NCI-H2107 treated with DMSO at 0.1 percent for 48 hours (cell line): ENCODE measurements around the gene HCN2.
"Not testable (repeated sequence)": the region's sequence is repeated elsewhere in the genome, so short reads cannot be mapped to it uniquely, and the experiment has no call there.

Experiments used
- DNase-seq: peaks from one replicate; lab custom pipeline; 2025; ENCODE audit not compliant: unreplicated experiment; lab: John Stamatoyannopoulos, UW

Gene HCN2

DNA sequence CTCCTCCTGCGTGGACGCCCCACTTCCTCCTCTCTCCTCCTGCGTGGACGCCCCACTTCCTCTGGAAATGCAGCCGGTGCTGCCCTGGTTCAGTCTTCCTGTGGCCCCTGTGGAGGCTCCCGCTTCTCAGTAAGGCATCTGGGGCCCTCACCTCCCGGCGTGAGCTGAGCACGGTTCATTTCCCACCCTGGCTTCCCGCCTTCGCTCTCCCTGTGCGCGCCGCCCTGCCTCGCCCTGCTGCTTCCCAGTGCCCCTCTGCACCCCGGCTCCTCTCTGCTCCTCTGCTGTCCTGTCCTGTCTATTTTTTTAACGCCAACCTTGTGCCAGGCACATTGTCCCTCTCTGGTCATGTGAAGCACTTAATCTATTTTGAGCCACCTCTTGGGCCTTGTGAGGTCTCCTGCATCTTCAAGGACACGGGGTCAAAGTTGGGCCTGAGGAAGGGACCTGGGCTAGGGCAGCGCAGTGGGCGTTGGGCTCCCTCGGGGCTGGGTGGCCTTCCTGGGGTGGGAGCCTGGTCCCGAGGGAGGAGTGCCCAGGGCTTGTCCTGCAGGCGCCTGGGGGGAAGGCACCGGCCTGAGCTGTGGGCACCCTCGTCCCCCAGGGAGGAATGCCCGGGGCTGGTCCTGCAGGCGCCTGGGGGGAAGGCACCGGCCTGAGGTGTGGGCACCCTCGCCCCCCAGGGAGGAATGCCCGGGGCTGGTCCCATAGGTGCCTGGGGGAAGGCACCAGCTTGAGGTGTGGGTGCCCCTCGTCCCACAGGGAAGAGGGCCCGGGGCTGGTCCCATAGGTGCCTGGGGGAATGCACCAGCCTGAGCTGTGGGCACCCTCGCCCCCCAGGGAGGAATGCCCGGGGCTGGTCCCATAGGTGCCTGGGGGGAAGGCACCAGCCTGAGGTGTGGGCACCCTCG lies 13.0 kb downstream of the HCN2 start:
- no peak for DNase-seq

DNA sequence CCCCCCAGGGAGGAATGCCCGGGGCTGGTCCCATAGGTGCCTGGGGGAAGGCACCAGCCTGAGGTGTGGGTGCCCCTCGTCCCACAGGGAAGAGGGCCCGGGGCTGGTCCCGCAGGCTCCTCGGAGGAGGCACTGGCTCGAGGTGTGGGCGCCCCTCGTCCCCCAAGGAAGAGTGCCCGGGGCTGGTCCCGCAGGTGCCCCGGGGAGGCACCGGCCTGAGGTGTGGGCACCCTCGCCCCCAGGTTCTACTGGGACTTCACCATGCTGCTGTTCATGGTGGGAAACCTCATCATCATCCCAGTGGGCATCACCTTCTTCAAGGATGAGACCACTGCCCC lies 13.6 kb downstream of the HCN2 start:
- DNase-seq, result not testable (repeated sequence)

DNA sequence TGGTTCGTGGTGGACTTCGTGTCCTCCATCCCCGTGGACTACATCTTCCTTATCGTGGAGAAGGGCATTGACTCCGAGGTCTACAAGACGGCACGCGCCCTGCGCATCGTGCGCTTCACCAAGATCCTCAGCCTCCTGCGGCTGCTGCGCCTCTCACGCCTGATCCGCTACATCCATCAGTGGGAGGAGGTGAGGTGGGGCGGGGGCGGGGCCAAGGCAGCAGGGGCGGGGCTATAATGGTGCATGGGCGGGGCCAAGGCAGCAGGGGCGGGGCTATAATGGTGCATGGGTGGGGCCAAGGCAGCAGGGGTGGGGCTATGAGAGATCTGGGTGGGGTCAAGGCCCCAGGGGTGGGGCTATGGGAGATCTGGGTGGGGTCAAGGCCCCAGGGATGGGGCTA lies 14.1 kb downstream of the HCN2 start:
- not testable (repeated sequence) for DNase-seq

DNA sequence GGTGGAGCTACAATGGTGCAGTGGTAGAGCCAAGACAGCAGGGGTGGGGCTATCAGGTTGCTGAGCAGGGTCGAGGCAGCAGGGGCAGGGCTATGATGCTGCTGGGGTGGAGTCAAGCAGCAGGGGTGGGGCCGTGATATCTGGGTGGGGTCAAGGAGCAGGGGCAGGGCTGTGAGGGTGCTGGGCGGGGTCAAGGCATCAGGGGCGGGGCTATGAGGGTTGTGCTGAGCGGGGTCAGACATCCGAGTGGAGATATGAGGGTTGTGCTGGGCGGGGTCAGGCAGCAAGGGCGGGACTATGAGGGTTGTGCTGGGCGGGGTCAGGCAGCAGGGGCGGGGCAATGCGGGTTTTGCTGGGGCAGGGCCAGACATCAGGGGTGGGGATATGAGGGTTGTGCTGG lies 14.7 kb downstream of the HCN2 start:
- no peak for DNase-seq

DNA sequence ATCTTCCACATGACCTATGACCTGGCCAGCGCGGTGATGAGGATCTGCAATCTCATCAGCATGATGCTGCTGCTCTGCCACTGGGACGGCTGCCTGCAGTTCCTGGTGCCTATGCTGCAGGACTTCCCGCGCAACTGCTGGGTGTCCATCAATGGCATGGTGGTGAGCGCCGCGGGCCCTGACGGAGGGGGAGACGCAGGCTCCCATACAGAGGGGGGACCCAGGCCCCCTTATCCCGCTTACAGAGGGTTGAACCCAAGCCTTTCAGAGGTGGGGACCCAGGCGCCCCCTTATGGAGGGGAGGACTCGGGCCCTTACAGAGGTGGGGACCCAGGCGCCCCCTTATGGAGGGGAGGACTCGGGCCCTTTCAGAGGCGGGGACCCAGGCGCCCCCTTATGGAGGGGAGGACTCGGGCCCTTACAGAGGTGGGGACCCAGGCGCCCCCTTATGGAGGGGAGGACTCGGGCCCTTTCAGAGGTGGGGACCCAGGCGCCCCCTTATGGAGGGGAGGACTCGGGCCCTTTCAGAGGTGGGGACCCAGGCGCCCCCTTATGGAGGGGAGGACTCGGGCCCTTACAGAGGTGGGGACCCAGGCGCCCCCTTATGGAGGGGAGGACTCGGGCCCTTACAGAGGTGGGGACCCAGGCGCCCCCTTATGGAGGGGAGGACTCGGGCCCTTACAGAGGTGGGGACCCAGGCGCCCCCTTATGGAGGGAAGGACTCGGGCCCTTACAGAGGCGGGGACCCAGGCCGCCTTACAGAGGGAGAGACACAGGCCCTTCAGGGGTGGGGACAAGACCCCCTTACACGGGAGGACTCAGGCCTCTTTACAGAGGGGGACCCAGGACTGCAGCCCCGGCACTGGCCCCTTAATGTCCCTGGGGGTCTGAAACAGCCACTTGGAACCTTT lies 15.6 kb downstream of the HCN2 start:
- DNase-seq, result not testable (repeated sequence)

DNA sequence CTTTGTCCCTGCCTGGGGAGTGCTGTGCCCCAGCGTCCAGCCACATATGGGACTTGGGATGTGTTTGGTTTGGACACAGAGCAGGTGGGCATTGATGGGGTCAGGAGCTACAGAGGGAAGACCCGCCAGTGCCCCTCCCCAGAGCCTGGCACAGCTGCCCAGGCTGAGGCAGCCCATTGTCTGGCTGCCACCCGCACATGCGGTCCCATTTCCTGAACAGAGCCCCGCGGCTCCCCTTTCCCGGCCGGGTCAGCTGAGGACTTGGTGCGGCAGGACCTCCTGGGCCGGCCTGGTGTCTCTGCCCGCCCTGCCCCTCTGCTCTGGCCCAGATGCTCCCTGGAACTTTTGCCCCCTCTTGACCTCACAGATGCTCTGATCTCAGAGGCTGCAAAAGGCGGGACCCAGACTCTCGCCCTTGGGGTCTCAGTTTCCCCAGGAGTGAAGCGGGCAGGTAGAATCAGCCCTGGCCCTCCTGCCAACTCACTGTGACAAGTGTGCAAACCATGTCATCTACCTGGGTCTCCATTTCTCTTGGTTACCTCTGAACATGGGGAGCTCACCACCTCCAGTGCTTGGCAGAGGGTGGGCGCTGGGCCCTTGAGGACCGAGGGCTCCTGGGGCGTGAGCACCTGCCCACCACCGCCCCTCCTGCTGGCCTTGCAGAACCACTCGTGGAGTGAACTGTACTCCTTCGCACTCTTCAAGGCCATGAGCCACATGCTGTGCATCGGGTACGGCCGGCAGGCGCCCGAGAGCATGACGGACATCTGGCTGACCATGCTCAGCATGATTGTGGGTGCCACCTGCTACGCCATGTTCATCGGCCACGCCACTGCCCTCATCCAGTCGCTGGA lies 17.8 kb downstream of the HCN2 start:
- DNase-seq, result no peak

DNA sequence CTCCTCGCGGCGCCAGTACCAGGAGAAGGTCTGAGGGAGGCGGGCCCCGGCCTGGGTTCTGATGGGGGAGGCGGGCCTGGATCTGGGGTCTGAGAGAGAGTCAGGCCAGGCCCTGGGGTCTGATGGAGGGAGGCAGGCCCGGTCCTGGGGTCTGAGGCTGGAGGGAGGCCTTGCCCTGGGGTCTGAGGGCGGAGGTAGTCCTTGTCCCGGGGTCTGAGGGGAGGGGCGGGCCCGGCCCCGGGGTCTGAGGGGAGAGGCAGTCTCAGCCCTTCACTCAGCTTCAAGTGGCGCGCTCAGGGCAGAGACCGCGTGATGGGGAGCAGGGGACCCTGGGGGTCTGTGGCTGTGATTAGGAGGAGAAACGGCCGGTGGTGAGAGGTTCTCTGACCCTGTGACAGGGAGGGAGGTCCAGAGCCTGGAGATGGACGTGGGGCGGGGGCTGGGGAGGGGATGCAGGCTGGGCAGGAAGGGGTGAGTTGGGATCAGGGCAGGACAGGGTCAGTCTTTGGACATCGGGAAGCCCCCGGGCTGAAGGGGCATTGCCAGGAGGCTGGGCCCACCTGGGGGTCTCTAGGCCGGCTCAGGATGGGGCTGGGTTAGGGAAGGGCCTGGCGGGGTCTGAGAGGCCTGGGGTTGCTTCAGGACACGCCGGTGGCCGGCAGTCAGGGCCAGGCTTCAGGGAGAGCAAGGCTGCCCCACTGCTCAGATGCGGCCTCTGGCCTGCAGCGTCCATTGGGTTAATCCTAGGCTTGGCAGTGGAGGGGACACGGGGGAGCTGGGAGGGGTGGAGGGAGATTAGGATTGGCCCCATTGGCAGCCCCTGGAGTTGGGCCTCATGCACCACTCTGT lies 18.7 kb downstream of the HCN2 start:
- DNase-seq, result no peak

DNA sequence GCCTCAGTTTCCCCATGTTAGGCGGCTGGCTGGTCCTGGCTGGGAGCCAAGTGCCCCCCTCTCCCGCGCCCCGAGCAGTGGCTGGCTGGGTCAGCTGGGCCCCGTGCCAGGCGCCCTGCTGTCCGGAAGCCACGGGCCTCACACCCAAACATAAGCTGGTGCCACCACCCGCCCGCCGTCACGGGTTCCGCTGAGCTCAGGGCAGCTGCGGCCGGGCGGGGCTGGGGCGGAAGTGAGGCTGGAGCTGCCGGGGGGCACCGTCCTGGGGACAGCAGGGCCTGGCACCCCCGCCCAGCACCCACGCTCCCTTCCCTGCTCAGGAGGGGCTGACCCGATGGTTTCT lies 19.3 kb downstream of the HCN2 start:
- no peak for DNase-seq

DNA sequence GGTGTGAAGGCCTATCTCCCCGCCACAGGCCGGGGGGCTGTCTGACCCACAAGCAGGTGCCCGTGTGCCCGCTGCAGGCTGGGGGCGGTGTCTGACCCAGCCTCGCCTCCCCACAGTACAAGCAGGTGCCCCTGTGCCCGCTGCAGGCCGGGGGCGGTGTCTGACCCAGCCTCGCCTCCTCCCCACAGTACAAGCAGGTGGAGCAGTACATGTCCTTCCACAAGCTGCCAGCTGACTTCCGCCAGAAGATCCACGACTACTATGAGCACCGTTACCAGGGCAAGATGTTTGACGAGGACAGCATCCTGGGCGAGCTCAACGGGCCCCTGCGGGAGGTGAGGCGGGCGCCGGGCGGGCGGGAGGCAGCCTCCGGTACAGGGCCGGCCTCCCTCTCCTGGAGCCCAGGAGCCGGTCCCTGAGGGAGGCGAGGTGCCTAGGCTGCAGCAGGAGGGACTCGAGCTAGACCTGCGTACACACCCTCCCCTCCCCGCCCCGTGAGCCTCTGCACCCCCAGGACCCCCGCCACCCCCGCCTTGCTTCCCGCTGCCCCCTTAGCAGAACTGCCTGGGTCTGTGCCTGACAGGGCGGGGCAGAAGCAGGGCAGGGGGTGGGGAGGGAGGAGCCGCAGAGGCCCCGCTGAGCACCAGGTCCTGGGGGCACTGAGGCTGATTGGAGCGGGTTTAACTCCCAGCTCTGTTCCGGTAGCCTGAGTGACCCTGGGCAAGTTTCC lies 20.6 kb downstream of the HCN2 start:
- DNase-seq, result no peak

DNA sequence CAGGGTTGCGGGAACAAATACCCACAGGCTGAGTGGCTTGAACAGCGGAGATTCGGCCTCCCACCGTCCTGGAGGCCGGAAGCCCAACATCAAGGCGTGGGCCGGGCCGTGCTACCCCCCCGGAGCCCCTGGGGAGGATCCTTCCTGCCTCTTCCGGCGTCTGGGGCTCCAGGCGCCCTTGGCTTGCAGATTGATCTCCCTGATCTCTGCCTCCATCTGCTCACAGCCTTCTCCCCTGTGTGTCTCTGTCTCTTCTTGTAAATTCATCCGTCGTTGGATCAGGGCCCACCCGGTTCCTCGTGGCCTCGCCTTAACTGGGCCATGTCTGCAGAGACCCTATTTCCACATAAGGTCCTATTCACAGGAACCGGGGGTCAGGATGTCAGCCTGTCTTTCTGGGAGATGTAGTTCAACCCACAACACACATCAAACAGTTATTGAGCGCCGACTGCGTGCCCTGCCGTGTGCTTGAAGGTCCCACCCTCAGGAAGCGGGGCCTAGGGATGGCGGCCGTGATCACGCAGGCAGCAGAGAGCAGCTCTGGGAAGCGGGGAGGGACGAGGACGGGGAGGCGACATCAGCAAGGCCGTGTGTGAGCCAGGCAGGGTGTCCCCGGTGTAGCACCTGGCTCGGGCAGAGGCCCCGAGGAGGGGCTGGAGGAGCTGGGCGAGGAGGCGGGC lies 21.3 kb downstream of the HCN2 start:
- peak; percentile 73 for DNase-seq

DNA sequence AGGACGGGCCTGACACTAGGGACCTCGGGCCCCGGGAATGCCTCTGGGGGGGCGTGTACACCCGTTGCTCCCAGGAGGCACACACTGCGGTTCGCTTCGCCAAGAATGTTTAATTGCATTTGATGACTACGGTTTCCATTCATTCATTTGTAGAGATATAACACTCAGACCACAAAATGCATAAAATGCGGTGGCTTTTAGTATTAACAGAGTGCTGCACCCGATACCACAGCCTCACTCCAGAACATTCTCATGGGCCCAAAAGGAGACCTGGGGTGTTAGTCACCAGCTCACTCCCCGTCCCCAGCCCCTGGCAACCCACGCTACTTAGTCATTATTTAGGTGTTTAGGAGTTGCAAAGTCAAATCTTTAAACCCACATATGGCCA lies 21.8 kb downstream of the HCN2 start:
- DNase-seq, result peak; percentile 73

DNA sequence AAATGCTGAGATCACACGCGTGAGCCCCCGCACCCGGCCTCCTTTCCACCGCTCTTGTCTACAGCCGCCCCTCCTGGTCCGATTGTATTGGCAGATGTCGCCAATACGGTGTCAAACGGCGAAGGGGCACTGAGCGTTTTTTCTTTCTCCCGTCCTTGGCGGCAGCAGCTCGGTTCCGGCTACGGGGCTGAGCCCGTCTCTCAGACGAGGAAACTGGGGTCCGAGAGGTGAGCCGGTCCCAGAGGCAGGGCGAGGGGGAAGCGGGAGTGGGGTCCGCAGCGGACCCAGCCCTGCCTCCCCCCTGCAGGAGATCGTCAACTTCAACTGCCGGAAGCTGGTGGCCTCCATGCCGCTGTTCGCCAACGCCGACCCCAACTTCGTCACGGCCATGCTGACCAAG lies 23.3 kb downstream of the HCN2 start:
- DNase-seq, result no peak

DNA sequence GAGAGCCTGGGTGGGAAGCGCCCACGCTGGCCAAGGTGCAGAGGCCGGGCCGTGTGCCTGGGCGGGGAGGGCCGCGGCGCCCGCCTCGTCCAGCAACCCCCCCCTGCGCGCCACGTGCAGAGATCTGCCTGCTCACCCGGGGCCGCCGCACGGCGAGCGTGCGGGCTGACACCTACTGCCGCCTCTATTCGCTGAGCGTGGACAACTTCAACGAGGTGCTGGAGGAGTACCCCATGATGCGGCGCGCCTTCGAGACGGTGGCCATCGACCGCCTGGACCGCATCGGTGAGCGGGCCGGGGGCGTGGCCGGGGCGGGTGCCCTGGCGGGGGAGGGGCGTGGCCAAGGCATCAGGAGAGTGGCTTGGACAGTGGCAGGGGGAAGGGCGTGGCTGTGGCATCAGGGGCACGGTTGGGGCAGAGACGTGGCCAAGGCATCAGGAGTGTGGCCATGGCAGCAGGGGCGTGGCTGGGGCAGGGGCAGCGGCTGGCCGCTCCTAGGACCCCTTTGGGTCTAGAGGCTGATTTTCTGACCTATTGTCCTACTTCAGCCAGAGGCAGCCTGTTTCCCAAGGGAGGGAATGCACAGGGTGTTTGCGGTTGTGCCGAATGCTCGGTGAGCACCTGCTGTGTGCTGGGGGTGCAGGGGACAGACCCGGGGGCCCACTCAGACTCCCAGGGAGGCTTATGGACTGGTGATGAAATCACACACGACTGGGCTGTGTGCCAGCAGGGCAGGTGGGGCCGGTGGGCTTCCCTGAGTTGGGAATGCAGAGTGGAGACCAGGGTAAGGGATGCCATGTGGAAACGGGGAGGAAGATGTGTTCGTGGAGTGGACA lies 24.3 kb downstream of the HCN2 start:
- no peak for DNase-seq

DNA sequence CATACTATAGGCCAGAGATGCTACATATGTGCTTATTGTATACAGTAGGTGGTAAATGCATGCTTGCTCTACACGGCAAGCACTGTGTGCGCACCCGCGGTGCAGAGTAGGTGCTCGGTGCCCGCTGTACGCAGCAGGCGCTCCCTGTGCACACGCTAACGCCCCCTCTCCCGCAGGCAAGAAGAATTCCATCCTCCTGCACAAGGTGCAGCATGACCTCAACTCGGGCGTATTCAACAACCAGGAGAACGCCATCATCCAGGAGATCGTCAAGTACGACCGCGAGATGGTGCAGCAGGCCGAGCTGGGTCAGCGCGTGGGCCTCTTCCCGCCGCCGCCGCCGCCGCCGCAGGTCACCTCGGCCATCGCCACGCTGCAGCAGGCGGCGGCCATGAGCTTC lies 25.9 kb downstream of the HCN2 start:
- no peak for DNase-seq

DNA sequence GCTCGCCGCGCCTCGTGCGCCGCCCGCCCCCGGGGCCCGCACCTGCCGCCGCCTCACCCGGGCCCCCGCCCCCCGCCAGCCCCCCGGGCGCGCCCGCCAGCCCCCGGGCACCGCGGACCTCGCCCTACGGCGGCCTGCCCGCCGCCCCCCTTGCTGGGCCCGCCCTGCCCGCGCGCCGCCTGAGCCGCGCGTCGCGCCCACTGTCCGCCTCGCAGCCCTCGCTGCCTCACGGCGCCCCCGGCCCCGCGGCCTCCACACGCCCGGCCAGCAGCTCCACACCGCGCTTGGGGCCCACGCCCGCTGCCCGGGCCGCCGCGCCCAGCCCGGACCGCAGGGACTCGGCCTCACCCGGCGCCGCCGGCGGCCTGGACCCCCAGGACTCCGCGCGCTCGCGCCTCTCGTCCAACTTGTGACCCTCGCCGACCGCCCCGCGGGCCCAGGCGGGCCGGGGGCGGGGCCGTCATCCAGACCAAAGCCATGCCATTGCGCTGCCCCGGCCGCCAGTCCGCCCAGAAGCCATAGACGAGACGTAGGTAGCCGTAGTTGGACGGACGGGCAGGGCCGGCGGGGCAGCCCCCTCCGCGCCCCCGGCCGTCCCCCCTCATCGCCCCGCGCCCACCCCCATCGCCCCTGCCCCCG lies 26.5 kb downstream of the HCN2 start:
- no peak for DNase-seq

DNA sequence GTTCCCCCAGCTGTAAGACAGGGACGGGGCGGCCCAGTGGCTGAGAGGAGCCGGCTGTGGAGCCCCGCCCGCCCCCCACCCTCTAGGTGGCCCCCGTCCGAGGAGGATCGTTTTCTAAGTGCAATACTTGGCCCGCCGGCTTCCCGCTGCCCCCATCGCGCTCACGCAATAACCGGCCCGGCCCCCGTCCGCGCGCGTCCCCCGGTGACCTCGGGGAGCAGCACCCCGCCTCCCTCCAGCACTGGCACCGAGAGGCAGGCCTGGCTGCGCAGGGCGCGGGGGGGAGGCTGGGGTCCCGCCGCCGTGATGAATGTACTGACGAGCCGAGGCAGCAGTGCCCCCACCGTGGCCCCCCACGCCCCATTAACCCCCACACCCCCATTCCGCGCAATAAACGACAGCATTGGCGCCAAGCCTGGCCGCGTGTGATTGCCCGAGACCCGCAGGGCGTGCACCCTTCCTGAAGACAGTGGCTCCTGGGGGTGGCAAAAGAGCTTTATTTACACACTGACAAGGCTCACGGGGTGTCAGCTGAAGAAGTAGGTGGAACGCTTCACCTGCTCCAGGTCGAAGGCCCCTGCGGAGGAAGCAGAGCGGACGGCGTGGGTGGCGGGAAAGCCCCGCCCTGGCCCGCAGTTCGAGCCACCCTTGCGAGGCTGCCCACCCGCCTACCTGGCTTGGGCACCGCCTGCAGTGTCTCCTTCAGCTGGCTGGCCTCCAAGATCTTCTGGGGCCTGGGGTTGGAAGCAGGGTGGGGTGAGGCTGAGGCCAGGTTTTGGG lies 27.3 kb downstream of the HCN2 start:
- no peak for DNase-seq
